Liver (tissue), 3 donors: ENCODE measurements around the gene CFAP47.

Source experiments
- ATF3 ChIP-seq: IDR thresholded peaks from 2 replicates; pipeline ENCODE4 v1.6.1; 2016; ENCODE audit warnings: antibody characterized with exemption
- CTCF ChIP-seq: fragments of 150-350 bp; IDR thresholded peaks from 2 replicates; pipeline ENCODE4 v1.5.1; 2017; ENCODE audit warnings: improper control_type of control experiment, low read depth, low read length; ENCODE audit not compliant: missing input control
- EGR1 ChIP-seq, 2 donors: IDR thresholded peaks; 2 replicates each; pipeline ENCODE4 v1.6.1; 2016 to 2018; ENCODE audit warnings: antibody characterized with exemption in 2 of 2, low read depth in 2 of 2
- GABPA ChIP-seq, 2 donors: IDR thresholded peaks in 1 of 2; conservative IDR thresholded peaks in 1 of 2; 2 replicates each; pipeline ENCODE4 v1.6.1; 2016; ENCODE audit warnings: antibody characterized with exemption in 2 of 2, mild to moderate bottlenecking in 1 of 2, moderate library complexity in 1 of 2
- MAX ChIP-seq: IDR thresholded peaks from 2 replicates; pipeline ENCODE4 v1.6.1; 2016; ENCODE audit warnings: antibody characterized with exemption
- NR2F2 ChIP-seq: IDR thresholded peaks from 2 replicates; pipeline ENCODE4 v1.6.1; 2016; ENCODE audit warnings: antibody characterized with exemption
- RAD21 ChIP-seq, 2 donors: IDR thresholded peaks; 2 replicates each; pipeline ENCODE4 v1.6.1; 2016; ENCODE audit warnings: antibody characterized with exemption in 2 of 2, mild to moderate bottlenecking in 2 of 2
- REST ChIP-seq: IDR thresholded peaks from 2 replicates; pipeline ENCODE4 v1.6.1; 2016; ENCODE audit warnings: antibody characterized with exemption, mild to moderate bottlenecking
- RXRA ChIP-seq, 2 donors: IDR thresholded peaks; 2 replicates each; pipeline ENCODE4 v1.6.1; 2017 to 2018; ENCODE audit warnings: antibody characterized with exemption in 2 of 2, mild to moderate bottlenecking in 1 of 2
- SP1 ChIP-seq: IDR thresholded peaks from 2 replicates; pipeline ENCODE4 v1.6.1; 2018; ENCODE audit warnings: antibody characterized with exemption, mild to moderate bottlenecking
- YY1 ChIP-seq: IDR thresholded peaks from 2 replicates; pipeline ENCODE4 v1.6.1; 2016; ENCODE audit warnings: antibody characterized with exemption, mild to moderate bottlenecking
- ZBTB33 ChIP-seq: IDR thresholded peaks from 2 replicates; pipeline ENCODE4 v1.6.1; 2016; ENCODE audit warnings: antibody characterized with exemption
- donor health status: healthy.
- donor health status: healthy.

- no peak for TF ChIP-seq CTCF
- no peak for TF ChIP-seq NR2F2
- no peak for TF ChIP-seq YY1
- TF ChIP-seq REST = no peak
- no peak for TF ChIP-seq ATF3
- no peak for TF ChIP-seq GABPA (IDR thresholded peaks at IDR 0.05 in 1 of 2, conservative IDR thresholded peaks at IDR 0.05 in 1 of 2)
- no peak for TF ChIP-seq EGR1 (IDR thresholded peaks at IDR 0.05; ENCODE audit: low read depth in 2 of 2)
- no peak for TF ChIP-seq RAD21 (IDR thresholded peaks at IDR 0.05)
- no peak for TF ChIP-seq RXRA (IDR thresholded peaks at IDR 0.05)
- no peak for TF ChIP-seq MAX
- TF ChIP-seq ZBTB33 = no peak
- no peak for TF ChIP-seq SP1
Observed at GRCh38 chrX:36401774-36402173, 482.2 kb downstream of the CFAP47 start.
